NCI-H345 treated with DMSO at 0.1 percent for 48 hours (cell line): ENCODE data around the gene MEI1.
"Not testable (repeated sequence)": the region's sequence is repeated elsewhere in the genome, so short reads cannot be mapped to it uniquely, and the experiment has no call there.

ENCODE experiments used
- DNase-seq: peaks from one replicate; lab custom pipeline; 2025; ENCODE audit not compliant: unreplicated experiment; lab: John Stamatoyannopoulos, UW

Gene MEI1, protein sequence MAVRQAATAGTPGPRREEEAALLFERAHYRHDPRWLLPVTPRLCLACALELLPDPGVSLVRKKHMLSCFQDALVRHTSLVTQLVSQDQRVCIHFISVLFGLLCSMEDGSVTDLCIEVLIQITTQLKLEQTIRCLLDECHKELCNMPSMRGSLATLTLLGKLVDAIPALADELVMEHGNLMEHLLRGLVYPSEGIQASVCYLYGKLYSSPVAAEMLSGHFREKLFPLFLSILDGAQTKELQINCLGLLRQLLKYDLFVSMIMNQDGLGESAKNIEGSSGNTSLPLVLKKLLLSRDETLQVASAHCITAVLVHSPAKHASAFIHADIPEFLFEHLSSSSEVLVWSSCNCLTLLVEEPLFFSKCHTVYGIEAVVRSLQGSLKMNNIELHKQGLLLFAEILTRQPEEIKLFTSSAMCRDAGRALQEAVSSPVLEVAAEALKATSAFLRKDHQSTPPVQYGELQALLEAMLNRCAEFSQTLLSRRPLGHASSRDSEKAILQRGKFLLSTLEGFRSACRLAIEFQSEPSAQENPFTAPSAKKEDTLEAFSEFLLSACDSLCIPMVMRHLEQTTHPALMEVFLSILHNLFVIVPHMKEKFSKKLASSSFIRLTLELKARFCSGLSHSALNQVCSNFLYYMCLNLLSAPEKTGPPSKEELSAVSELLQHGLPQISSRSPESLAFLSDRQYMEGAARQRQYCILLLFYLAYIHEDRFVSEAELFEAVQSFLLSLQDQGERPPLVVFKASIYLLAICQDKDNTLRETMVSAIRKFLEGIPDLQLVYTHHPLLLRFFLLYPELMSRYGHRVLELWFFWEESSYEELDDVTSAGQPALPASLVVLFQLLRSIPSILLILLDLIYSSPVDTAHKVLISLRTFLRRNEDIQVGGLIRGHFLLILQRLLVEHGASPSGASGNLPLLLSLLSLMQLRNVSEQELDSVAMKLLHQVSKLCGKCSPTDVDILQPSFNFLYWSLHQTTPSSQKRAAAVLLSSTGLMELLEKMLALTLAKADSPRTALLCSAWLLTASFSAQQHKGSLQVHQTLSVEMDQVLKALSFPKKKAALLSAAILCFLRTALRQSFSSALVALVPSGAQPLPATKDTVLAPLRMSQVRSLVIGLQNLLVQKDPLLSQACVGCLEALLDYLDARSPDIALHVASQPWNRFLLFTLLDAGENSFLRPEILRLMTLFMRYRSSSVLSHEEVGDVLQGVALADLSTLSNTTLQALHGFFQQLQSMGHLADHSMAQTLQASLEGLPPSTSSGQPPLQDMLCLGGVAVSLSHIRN

DNA sequence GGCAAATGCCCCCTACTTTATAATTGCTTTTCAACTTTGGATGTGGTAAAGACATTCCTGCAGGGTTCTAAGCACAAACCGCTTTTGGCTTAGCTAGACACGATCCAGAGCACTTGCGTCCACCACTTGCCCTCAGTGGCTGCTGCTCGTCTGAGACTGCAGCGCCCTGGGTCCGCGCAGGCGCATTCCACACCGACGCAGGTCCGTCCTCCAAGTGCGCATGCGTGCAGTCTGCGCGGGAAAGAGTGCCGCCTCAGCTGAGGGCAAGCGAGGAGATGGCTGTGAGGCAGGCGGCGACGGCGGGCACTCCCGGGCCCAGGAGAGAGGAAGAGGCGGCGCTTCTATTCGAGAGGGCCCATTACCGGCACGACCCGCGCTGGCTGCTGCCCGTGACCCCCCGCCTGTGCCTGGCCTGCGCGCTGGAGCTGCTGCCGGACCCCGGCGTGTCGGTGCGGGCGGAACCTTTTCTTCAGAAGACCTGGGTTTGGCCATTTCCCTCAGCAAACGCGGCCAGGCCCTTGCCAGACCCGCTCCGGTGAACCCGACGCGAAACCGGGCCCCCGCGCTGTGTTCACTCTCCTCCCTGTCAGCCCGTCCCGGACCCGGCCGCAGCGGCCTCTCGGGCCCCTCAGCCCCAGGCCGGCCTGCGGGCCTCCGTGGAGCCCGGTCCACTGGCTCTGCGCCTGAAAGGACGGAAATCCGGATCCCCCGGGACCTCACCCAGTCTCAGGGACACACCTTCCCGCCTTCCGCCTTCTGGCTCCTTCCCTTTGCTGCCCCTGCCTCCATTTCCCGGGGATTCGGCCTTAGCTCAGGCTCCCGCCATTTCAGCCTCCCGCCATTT is at the start of gene MEI1:
Gene MEI1 (plus strand): TSS at position 240 of the 844 bp plus-strand sequence. CDS start 36 bp downstream, at position 276.
- DNase-seq: no peak

DNA sequence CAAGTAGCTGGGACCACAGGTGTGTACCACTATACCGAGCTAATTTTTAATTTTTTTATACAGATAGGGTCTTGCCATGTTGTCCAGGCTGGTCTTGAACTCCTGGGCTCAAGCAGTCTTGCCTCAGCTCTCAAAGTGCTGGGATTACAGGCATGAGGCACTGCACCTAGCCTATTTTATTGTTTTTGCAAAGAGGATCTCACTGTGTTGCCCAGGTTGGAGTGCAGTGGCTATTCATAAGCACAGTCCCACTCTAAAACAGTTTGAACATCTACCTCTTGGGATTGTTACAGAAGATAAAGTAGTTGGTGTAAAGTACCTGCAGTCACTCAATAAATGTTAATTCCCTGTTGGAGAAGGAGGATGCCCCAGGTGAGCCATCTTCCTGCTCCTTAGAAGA is 49.1 kb upstream of the MEI1 start:
- no peak for DNase-seq

DNA sequence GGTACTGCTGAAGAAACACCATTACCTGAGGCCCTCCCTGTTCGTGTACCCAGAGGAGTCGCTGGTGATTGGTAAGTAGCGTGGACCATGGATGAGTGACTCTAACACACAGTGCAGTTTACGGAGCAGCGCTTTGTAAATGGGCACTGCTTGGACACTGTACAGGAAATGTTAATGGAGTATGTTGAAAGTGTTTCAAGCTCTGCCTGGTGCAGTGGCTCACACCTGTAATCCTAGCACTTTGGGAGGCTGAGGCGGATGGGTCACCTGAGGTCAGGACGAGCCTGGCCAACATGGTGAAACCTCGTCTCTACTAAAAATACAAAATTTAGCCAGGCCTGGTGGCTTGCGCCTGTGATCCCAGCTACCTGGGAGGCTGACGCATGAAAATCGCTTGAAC is 48.5 kb upstream of the MEI1 start:
- no peak for DNase-seq

DNA sequence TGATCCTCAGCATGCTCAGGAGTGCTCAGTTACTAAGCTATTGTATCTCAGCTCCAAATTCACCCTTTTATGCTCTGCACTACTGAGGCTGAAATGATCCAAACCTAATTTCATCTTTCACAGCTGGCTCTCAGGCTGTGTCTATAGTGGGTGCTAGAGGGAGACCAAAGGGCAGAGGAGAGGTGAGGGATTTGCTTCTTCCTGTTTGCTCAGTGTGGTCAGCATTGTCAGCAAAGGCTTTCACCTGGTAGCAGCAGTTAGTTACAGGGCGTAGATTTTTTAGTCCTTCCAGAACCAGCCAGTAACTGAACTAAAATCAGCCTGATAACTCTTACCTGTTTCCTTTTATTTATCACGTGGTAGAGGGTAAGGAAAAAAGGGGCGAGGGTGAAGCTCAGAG is 45.0 kb upstream of the MEI1 start:
- DNase-seq: no peak

DNA sequence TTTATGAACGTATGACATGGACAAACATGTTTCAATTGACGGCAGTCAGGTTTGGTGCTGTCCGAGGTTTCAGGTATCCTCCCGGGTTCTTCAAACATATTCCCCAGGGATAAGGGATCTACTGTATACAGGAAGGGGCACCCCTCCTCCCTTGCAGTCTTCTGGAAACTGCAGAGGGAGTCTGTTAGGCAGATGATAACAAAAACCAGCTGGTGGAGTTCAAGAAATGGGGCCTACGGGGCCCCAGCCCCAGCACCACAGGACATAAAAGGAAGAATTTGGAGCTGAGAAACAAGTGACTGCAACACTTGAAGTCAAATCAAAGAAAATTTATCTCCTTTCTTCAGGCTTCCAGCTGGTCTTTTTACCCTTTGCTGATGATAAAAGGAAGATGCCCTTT is 42.7 kb upstream of the MEI1 start:
- no peak for DNase-seq

DNA sequence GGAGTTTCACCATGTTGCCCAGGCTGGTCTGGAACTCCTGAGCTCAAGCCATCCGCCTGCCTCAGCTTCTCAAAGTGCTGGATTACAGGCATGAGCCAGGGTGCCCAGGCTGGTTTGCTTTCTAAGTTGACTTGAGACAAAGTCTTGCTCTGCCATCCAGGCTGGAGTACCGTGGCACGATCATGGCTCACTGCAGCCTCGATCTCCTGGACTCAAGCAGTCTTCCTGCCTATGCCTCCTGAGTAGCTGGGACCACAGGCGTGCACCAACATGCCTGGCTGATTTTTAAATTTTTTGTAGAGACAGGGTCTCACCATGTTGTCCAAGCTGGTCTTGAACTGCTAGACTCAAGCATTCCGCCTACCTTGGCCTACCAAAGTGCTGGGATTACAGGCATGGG is 41.6 kb upstream of the MEI1 start:
- DNase-seq: no peak

DNA sequence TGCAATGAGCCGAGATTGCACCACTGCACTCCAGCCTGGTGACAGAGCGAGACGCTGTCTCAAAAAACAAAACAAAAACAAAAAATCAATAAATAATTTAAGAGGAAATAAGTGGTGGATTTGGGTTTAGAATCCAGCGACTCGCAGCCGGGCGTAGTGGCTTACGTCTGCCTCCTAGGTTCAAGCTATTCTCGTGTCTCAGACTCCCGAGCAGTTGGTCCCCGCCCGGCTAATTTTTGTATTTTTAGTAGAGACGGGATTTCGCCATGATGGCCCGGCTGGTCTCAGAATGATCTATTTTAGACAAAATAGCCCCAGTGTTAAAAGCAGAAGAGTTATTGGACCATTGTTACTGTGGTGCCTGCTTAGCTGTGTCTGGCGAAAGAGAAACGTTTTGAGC is 40.4 kb upstream of the MEI1 start:
- DNase-seq: no peak

DNA sequence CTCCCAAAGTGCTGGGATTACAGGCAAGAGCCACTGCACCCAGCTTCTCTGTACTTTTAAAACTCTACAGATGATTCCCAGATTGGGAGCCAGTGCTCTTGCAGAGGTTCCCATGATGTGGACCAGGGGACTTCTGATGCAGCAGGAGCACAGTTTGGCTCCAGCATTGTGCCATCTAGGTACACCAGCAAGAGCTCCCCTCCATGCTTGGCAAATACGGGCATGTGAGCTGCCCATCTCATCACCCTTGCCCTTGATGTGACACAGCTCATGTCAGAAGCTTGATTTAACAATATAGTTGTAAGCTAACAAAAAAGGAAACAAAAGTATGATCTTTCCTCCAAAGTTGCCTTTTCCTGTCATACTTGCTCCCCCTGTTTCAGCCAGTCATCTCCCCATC is 39.4 kb upstream of the MEI1 start:
- DNase-seq: no peak

DNA sequence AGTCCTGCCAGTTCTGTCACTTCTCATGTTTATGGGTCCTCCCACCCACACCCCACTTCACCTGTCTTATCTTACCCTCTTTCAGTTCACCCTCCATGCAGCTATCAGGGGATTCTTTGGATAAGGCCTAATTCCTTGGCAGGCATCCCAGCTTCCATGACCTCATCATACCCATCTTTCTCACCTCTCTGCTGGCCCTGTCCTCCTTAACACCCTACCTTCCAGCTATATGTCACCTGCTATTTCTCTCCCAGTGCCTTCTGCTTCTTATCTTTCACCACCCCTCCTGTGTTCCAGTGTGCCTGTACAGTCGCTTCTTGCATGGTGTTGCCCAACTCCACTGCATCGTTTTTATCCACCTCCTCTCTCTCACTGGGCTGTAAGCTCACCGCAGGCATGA is 38.9 kb upstream of the MEI1 start:
- no peak for DNase-seq

DNA sequence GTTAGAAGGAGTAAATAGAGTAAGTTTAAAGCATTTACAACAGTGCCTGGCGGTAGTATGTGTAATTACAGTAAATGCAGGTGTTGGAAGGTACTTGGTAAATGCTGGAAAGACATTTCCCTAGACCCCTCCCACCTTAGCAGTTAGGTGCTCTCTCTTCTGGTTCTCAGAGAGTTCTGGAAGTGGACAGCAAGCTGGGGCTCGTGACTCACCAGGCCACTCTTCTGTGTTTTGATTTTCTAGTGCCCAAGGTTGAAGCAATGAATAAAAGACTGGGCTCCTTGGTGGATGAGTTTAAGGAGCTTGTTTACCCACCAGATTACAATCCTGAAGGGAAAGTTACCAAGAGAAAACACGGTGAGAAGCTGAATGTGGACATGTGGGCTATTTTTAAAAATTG is 38.2 kb upstream of the MEI1 start:
- DNase-seq: no peak

DNA sequence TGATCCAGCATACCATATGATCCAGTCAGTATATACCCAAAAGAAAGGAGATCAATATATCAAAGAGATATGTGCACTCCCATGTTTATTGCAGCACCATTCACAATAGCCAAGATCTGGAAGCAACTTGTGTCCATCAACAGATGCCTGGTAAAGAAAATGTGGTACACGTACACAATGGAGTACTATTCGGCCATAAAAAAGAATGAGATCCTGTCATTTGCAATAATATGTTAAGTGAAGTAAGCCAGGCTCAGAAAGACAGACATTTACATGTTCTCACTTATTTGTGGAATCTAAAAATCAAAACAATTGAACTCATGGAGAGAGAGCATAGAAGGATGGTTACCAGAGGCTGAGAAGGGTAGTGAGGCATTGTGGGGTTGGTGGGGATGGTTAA is 37.6 kb upstream of the MEI1 start:
- DNase-seq: no peak

DNA sequence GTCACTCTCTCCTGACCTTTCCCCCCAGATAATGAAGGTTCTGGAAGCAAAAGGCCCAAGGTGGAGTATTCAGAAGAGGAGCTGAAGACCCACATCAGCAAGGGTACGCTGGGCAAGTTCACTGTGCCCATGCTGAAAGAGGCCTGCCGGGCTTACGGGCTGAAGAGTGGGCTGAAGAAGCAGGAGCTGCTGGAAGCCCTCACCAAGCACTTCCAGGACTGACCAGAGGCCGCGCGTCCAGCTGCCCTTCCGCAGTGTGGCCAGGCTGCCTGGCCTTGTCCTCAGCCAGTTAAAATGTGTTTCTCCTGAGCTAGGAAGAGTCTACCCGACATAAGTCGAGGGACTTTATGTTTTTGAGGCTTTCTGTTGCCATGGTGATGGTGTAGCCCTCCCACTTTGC is 35.7 kb upstream of the MEI1 start:
- DNase-seq: not testable (repeated sequence)

DNA sequence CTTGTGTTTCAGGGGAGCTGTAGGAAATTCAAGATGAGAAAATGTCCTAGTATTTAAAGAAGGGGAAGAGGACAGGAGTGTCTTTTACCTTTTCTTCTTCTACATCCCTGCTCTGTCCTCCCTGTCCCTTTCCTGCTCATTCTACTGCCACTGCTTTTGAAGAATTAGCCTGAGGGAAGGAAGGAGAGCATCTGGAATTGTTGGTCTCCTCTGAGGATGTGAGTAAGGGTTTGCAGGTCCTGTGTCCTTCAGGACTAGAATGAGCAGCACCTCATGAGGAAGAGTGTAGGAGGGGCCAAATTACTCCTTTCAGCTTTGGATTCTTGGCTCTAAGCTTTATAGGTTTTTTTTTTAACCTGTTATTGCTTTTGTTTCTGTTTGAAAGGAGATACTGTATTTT is 34.8 kb upstream of the MEI1 start:
- DNase-seq: no peak

DNA sequence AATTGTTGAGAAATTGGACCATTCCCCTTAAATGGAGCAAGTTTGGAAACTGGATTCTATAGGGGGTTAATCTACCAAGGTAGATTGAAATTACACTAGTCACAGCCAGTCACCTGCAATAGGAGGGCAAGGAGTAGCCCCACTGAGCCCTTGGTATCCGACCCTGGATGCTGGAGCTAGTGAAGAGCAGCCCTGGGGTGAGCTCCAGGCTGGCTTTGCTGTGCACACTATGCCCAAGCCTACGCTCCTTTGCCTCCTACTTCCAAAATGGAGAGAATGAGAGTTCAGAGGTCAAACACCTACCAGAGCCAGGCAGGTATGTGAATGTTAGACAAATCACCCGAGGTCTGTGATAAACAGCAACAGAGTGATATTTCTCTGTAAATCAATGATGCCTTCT is 34.4 kb upstream of the MEI1 start:
- no peak for DNase-seq

DNA sequence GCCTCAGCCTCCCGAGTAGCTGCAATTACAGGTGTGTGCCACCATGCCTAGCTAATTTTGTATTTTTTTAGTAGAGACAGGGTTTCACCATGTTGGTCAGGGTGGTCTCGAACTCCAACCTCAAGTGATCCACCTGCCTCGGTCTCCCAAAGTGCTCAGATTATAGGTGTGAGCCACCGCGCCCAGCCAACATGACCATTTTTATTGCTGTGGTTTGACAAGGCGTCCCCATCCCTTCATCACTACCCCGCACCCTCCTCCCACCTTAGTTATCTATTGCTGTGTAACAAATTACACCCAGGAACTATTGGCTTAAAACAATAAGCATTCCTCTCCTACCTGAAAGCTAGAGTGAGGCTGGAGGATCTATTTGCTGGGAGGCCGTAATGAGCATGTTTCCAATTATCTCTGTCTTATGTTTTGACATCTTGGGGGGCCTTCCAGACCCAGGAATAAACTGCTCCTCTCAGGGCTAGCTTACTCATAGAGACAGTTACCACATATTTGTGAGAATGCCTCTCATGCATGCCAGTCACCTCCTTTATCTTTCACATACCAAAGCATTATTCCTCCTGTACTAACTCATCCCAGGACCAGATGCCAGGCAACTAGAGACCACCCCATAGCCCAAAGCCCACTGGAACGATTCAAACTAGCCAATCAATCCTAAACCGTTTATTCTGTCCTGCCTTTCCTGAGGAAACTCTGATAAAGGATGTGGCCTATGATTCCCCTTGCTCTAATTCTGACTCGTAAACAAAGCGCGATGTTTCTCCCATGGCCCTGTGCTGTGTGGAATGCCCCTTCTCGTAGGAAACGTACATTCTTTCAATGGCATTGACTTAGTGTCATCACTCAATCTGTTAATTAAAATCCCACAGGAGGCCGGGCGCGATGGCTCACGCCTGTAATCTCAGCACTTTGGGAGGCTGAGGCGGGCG is 30.1 kb upstream of the MEI1 start:
- no peak for DNase-seq

DNA sequence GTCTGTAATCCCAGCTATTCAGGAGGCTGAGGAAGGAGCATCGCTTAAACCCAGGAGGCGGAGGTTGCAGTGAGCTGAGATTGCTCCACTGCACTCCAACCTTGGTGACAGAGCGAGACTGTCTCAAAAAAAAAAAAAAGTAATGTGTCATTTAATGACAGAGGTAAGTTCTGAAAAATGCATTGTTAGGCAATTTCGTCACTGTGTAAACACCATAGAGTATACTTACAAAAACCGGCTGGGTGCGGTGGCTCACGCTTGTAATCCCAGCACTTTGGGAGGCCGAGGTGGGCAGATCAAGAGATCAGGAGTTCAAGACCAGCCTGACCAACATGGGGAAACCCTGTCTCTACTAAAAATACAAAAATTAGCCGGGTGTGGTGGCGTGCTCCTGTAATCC is 27.2 kb upstream of the MEI1 start:
- DNase-seq: not testable (repeated sequence)

DNA sequence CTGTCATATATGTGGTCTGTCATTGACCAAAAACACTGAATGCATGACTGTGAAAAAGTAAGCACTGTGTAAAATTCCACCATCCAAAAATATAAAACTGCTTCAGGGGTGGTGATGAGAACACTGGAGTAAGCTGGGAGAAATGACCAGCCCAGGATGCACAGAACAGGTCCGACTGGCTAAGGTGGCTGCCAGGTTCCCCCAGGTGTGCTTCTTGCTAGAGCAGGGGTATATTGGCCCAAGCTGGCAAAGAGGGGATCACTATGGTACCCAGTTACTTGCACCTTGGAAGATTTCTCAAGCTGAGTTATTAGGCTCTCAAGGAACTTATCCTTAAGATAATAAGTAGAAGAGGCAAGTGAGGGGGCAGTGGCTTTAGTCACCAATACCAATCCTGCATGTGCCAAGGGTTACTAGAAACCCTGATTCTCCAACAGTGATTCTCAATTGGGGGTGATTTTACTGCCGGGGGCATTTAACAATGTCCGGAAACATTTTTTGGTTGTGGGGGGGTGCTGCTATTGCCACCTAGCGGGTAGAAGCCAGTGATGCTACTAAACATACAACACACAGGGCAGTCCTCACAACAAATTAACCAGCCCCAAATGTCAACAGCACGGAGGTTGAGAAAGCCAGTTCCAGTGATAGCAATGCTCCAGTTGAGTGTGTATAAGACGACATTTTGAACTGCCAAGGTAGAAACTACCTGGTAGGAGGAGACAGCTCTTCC is 26.4 kb upstream of the MEI1 start:
- no peak for DNase-seq

DNA sequence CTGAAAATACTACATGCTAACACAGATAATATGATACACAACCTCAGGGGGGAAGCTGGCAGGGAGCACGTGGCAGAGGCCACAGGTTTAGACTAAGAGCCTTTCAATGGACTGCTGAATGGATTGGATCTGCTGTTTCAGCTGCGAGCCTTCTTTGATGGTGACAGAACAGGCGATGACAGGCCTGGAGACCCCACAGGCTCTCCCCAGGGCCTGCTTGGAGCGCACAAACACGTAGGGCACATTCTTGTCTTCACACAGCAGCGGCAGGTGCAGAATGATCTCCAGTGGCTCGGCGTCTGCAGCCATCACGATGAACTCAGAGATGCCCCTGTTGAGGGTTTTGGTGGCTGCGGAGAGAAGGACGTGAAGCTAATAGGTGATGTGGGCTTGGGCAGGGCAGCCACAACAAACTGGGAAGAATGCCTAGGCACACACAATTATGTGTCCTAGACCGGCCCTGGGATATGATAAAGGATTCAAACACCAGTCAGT is 24.4 kb upstream of the MEI1 start:
- no peak for DNase-seq

DNA sequence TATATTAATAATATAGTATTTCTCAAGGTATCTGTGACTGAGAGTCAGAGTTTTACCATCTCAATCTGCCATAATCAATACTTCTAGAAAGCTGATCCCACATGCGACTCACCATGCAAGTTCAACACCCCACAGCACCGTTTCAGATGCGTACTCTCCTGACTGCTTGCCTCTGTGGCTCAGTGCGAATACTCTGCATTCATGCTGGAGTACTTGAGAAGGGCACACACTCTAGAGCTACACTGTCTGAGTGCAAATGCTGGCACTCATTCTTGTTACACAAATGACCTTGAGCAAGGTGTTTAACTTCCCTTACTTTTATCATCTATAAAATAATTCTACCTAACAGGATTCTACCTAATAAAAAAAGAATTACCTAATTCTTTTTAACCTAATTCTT is 23.2 kb upstream of the MEI1 start:
- DNase-seq: no peak
